Panc1 (cell line): Measurements from ENCODE around the gene PEPD. TPM values are rescaled to one million over a fixed set of nuclear protein-coding genes. Genes with fewer than 3 reads are reported as not detected.
"Not testable (repeated sequence)": the region's sequence is repeated elsewhere in the genome, so short reads cannot be mapped to it uniquely, and the experiment has no call there.

ENCODE experiments used
- ATAC-seq: fragments of 200-7000 bp; cut with Tn5 transposase; 2 replicates; pipeline ENCODE4 v1.9.1; 2020; ENCODE audit warnings: mild to moderate bottlenecking, moderate library complexity
- BruUV-seq: library from RNA; stranded (reverse); fragments of 400-500 nt; replicated peaks from 2 replicates; lab custom pipeline; 2021; lab: Mats Ljungman, UMichigan
- CTCF ChIA-PET: fragments of 300-600 bp; sonication (Branson Sonifier 250); formaldehyde crosslinking; loops from one replicate; lab custom pipeline; 2022; ENCODE audit warnings: antibody characterized with exemption; lab: Charles Lee
- POLR2A ChIA-PET: fragments of 300-600 bp; sonication (Branson Sonifier 250); formaldehyde crosslinking; loops from one replicate; lab custom pipeline; 2022; ENCODE audit warnings: antibody characterized with exemption; lab: Charles Lee
- DNase-seq: peaks from one replicate; pipeline ENCODE4 v3.0.0-alpha.2; 2010; ENCODE audit warnings: low read depth, low spot score
- H3K27ac ChIP-seq: 2 replicates; pipeline ENCODE4 v1.5.1; 2011; ENCODE audit warnings: mild to moderate bottlenecking, low read length, inconsistent platforms
- H3K27me3 ChIP-seq: fragments of 200-500 bp; sonication (Bioruptor generic); 2 replicates; pipeline ENCODE4 v1.6.0; 2014; ENCODE audit warnings: low read length, inconsistent platforms; ENCODE audit not compliant: control insufficient read depth, insufficient read depth
- H3K36me3 ChIP-seq: fragments of 200-500 bp; sonication (Bioruptor generic); 2 replicates; pipeline ENCODE4 v1.5.1; 2014; ENCODE audit warnings: inconsistent platforms, mild to moderate bottlenecking, low read length, moderate library complexity; ENCODE audit not compliant: control insufficient read depth, insufficient read depth
- H3K4me1 ChIP-seq: 2 replicates; pipeline ENCODE4 v1.5.1; 2011; ENCODE audit warnings: inconsistent platforms, mild to moderate bottlenecking, low read length, moderate library complexity; ENCODE audit not compliant: control insufficient read depth, insufficient read depth
- H3K4me3 ChIP-seq, 2 experiments: 2 replicates each; pipeline ENCODE4 v1.5.1; 2011 to 2012; ENCODE audit warnings: low read depth in 2 of 2, low read length in 2 of 2, mild to moderate bottlenecking in 2 of 2, inconsistent platforms in 1 of 2, moderate library complexity in 1 of 2
- H3K9me3 ChIP-seq: fragments of 200-500 bp; sonication (Bioruptor generic); 2 replicates; pipeline ENCODE4 v1.5.1; 2014; ENCODE audit warnings: low read depth, mild to moderate bottlenecking, inconsistent platforms, low read length, moderate library complexity; ENCODE audit not compliant: control insufficient read depth, insufficient read depth
- CTCF ChIP-seq: fragments of 450-650 bp; IDR thresholded peaks from 2 replicates; pipeline ENCODE4 v1.5.1; 2017; ENCODE audit warnings: mild to moderate bottlenecking
- POLR2AphosphoS5 ChIP-seq: IDR thresholded peaks from 2 replicates; pipeline ENCODE4 v1.6.1; 2012; ENCODE audit warnings: mild to moderate bottlenecking, low read depth, low read length, moderate library complexity
- REST ChIP-seq, 2 experiments: IDR thresholded peaks; 2 replicates each; pipeline ENCODE4 v1.6.1; 2011 to 2012; ENCODE audit warnings: low read depth in 2 of 2, control low read depth in 1 of 2, low read length in 1 of 2, mild to moderate bottlenecking in 1 of 2, moderate library complexity in 1 of 2; ENCODE audit not compliant: insufficient read depth in 1 of 2
- SIN3A ChIP-seq: IDR thresholded peaks from 2 replicates; pipeline ENCODE4 v1.6.1; 2012; ENCODE audit warnings: low read depth, mild to moderate bottlenecking, low read length, moderate library complexity, borderline replicate concordance; ENCODE audit not compliant: insufficient read depth
- TCF7L2 ChIP-seq: IDR thresholded peaks from 2 replicates; pipeline ENCODE4 v1.6.1; 2011; ENCODE audit warnings: mild to moderate bottlenecking, low read depth, low read length, inconsistent platforms
- in situ Hi-C: cut with HindIII; loops from 2 replicates; pipeline ENCODE4 v1.10.0; 2016; ENCODE audit warnings: low sequenced_read_pairs, low pct_unique_long_range_greater_than_20kb
- intact Hi-C: fragments of 100-400 bp; cut with micrococcal nuclease; formaldehyde crosslinking; loops from one replicate; pipeline ENCODE4 v1.10.0; 2022; ENCODE audit not compliant: unreplicated experiment
- total RNA-seq: library from RNA; stranded (reverse); gene quantifications from one replicate; pipeline ENCODE4 v1.2.1, GENCODE V29; 2021; ENCODE audit not compliant: unreplicated experiment

The PEPD gene
- total RNA-seq, 1 experiment from 2014 or later, result 102 TPM

- H3K36me3 ChIP-seq, result no peaks in the 10 kb centered on the region
- in situ Hi-C loops, result no loop called here
- ChIA-PET POLR2A (interaction anchor here (0.6 kb wide), 1 partner anchor 63 kb away, joined by 4 read pairs; no protein-coding TSS in a partner anchor), CTCF (interaction anchor here (0.6 to 0.8 kb wide), 2 partner anchors 132 to 462 kb away, joined by 3 to 5 read pairs; no protein-coding TSS in a partner anchor)
- peak; percentile 42; the same call in 1 of the 2 replicates for ATAC-seq
- no peak for DNase-seq
- intact Hi-C loops, result no loop called here
- no peak overlapping the region for H3K4me3 ChIP-seq
- peaks cover 8% of the 10 kb centered on the region; the same call in 1 of the 2 replicates for H3K27me3 ChIP-seq
- BruUV-seq, result no TSS peak
- H3K4me1 ChIP-seq, result no peaks in the 10 kb centered on the region
- H3K9me3 ChIP-seq, result no peaks in the 10 kb centered on the region
- no peak for TF ChIP-seq CTCF
- no peak for TF ChIP-seq TCF7L2
- H3K27ac ChIP-seq, result no peak overlapping the region
These were observed 41.0 kb upstream of the PEPD start for GRCh38 chr19:33562636-33563035.

GRCh38 chr19:33561666-33562065 is 40.1 kb upstream of the PEPD start:
- H3K9me3 ChIP-seq, H3K27ac ChIP-seq, POLR2A ChIA-PET, in situ Hi-C loops, H3K27me3 ChIP-seq, CTCF ChIA-PET, intact Hi-C loops, DNase-seq, ATAC-seq, H3K36me3 ChIP-seq, H3K4me1 ChIP-seq, H3K4me3 ChIP-seq, BruUV-seq: not testable (repeated sequence)

- no TSS peak for BruUV-seq
- intact Hi-C loops, result no loop called here
- ATAC-seq, result no peak
These were observed 39.7 kb upstream of the PEPD start for GRCh38 chr19:33561261-33561660.

More at GRCh38 chr19:33561261-33561660, 39.7 kb upstream of the PEPD start:
- Histone ChIP-seq H3K9me3 (no peaks in the 10 kb centered on the region), H3K4me1 (no peaks in the 10 kb centered on the region), H3K4me3 (no peak overlapping the region), H3K36me3 (no peaks in the 10 kb centered on the region), H3K27me3 (peaks cover 8% of the 10 kb centered on the region; the same call in 1 of the 2 replicates), H3K27ac (no peak overlapping the region)
- no peak for TF ChIP-seq CTCF
- no peak for TF ChIP-seq SIN3A
- no peak for TF ChIP-seq REST (IDR thresholded peaks at IDR 0.05; ENCODE audit: insufficient read depth in 1 of 2, low read depth in 2 of 2, low read length in 1 of 2)
- TF ChIP-seq POLR2AphosphoS5, result no peak
- TF ChIP-seq TCF7L2, result no peak
- in situ Hi-C loops, result no loop called here
- ChIA-PET POLR2A (no interaction called here), CTCF (no interaction called here)
- DNase-seq, result no peak
